ENCODE data around the gene CD1D.
"Not testable (repeated sequence)": the region's sequence is repeated elsewhere in the genome, so short reads cannot be mapped to it uniquely, and the experiment has no call there.

CD1D gene

GRCh38 chr1:158176849-158177699 is 3.6 kb upstream of the CD1D start:
- DNase-seq, result not testable (repeated sequence)

GRCh38 chr1:158177700-158178450 is 2.8 kb upstream of the CD1D start:
- no peak for DNase-seq

GRCh38 chr1:158179301-158180041 is 1.2 kb upstream of the CD1D start:
- DNase-seq, result no peak

GRCh38 chr1:158181577-158181922 is 855 bp downstream of the CD1D start:
- DNase-seq, result no peak

GRCh38 chr1:158185770-158186169 is 5.1 kb downstream of the CD1D start:
- peak; percentile 87 for DNase-seq

- DNase-seq, result no peak
Observed at GRCh38 chr1:158186180-158186579, 5.5 kb downstream of the CD1D start.

GRCh38 chr1:158188611-158189010 is 7.9 kb downstream of the CD1D start:
- DNase-seq, result no peak

- no peak for DNase-seq
Observed at GRCh38 chr1:158189624-158190023, 8.9 kb downstream of the CD1D start.

GRCh38 chr1:158191299-158191698 is 10.6 kb downstream of the CD1D start:
- DNase-seq, result no peak

GRCh38 chr1:158196461-158196860 is 15.8 kb downstream of the CD1D start:
- DNase-seq, result no peak

GRCh38 chr1:158199849-158200248 is 19.2 kb downstream of the CD1D start:
- no peak for DNase-seq

- no peak for DNase-seq
Observed at GRCh38 chr1:158200527-158200926, 19.8 kb downstream of the CD1D start.

- DNase-seq, result no peak
Observed at GRCh38 chr1:158203693-158204457, 23.2 kb downstream of the CD1D start.

GRCh38 chr1:158204458-158204827 is 23.7 kb downstream of the CD1D start:
- no peak for DNase-seq

GRCh38 chr1:158208586-158209116 is 28.0 kb downstream of the CD1D start:
- DNase-seq, result no peak

GRCh38 chr1:158212320-158212719 is 31.6 kb downstream of the CD1D start:
- DNase-seq, result no peak

- DNase-seq, result not testable (repeated sequence)
Observed at GRCh38 chr1:158223445-158223844, 42.8 kb downstream of the CD1D start.

GRCh38 chr1:158227904-158228623 is 47.4 kb downstream of the CD1D start:
- DNase-seq, result no peak

Data from SIG-M5 (cell line).